HG02840 (cell line): ENCODE data around the gene PPP3CA.
"Not testable (repeated sequence)": the region's sequence is repeated elsewhere in the genome, so short reads cannot be mapped to it uniquely, and the experiment has no call there.

Experiments
- ATAC-seq: cut with Tn5 transposase; IDR thresholded peaks from one replicate; pipeline ENCODE4 v1.9.1; 2021; ENCODE audit warnings: mild to moderate bottlenecking, moderate library complexity, moderate number of reproducible peaks; ENCODE audit not compliant: unreplicated experiment, low FRiP score

The PPP3CA gene

GRCh38 chr4:101155368-101155767, 192.0 kb downstream of the PPP3CA start:
- no peak for ATAC-seq

GRCh38 chr4:101153653-101154052, 193.7 kb downstream of the PPP3CA start:
- ATAC-seq: no peak

GRCh38 chr4:101152521-101152920, 194.8 kb downstream of the PPP3CA start:
- no peak for ATAC-seq

GRCh38 chr4:101148551-101148950, 198.8 kb downstream of the PPP3CA start:
- no peak for ATAC-seq

- no peak for ATAC-seq
Measured at GRCh38 chr4:101147283-101147682, 200.0 kb downstream of the PPP3CA start.

- no peak for ATAC-seq
Measured at GRCh38 chr4:101145021-101145420, 202.3 kb downstream of the PPP3CA start.

GRCh38 chr4:101142259-101142658, 205.1 kb downstream of the PPP3CA start:
- no peak for ATAC-seq

- no peak for ATAC-seq
Measured at GRCh38 chr4:101141855-101142254, 205.5 kb downstream of the PPP3CA start.

- ATAC-seq: no peak
Measured at GRCh38 chr4:101141230-101141629, 206.1 kb downstream of the PPP3CA start.

- ATAC-seq: no peak
Measured at GRCh38 chr4:101140228-101140627, 207.1 kb downstream of the PPP3CA start.

GRCh38 chr4:101136373-101137370, 210.7 kb downstream of the PPP3CA start:
- no peak for ATAC-seq

GRCh38 chr4:101135371-101136010, 211.8 kb downstream of the PPP3CA start:
- peak; percentile 54 for ATAC-seq

GRCh38 chr4:101131058-101131457, 216.3 kb downstream of the PPP3CA start:
- not testable (repeated sequence) for ATAC-seq

- not testable (repeated sequence) for ATAC-seq
Measured at GRCh38 chr4:101128898-101129297, 218.4 kb downstream of the PPP3CA start.

- ATAC-seq: no peak
Measured at GRCh38 chr4:101128473-101128872, 218.9 kb downstream of the PPP3CA start.

GRCh38 chr4:101127176-101127790, 220.0 kb downstream of the PPP3CA start:
- no peak for ATAC-seq

- ATAC-seq: no peak
Measured at GRCh38 chr4:101126059-101126458, 221.3 kb downstream of the PPP3CA start.

- ATAC-seq: no peak
Measured at GRCh38 chr4:101125045-101125942, 222.0 kb downstream of the PPP3CA start.

- no peak for ATAC-seq
Measured at GRCh38 chr4:101123231-101123630, 224.1 kb downstream of the PPP3CA start.

- ATAC-seq: no peak
Measured at GRCh38 chr4:101122019-101122418, 225.3 kb downstream of the PPP3CA start.
